Urinary bladder (tissue), 4 donors: ENCODE measurements around the gene CYSRT1. TPM values are rescaled to one million over a fixed set of nuclear protein-coding genes. Genes with fewer than 3 reads are reported as not detected.

ENCODE experiments used
- DNase-seq: peaks from one replicate; pipeline ENCODE4 v3.0.0-alpha.2; 2015; ENCODE audit errors: extremely low spot score
- H3K27ac ChIP-seq: one replicate; pipeline ENCODE4 v1.5.1; 2013; ENCODE audit warnings: low read depth, mild to moderate bottlenecking, moderate library complexity
- H3K36me3 ChIP-seq: one replicate; pipeline ENCODE4 v1.6.1; 2013; ENCODE audit warnings: mild to moderate bottlenecking, moderate library complexity; ENCODE audit not compliant: insufficient read depth
- H3K4me1 ChIP-seq: one replicate; pipeline ENCODE4 v1.6.1; 2013; ENCODE audit warnings: mild to moderate bottlenecking, moderate library complexity; ENCODE audit not compliant: insufficient read depth
- H3K4me3 ChIP-seq: one replicate; pipeline ENCODE4 v1.5.1; 2013; ENCODE audit warnings: low read depth, low read length
- WGBS: extraction: QIAGEN DNeasy Blood & Tissue Kit; methylation state at CpG from one replicate; pipeline ENCODE4 v1.1.7; 2013; 5-methylcytosine and 5-hydroxymethylcytosine counted together
- polyA plus RNA-seq: library from polyadenylated mRNA; stranded (reverse); fragments of 200-250 nt; gene quantifications from one replicate; pipeline ENCODE4 v1.2.3, GENCODE V29; 2013
- total RNA-seq: library from RNA; depleted of rRNA; stranded (reverse); fragments of >200 nt; gene quantifications from one replicate; pipeline ENCODE4 v1.2.3, GENCODE V29; 2014
- donor health status: healthy with polysubstance abuse.
- donor health status: healthy.

The CYSRT1 gene
- total and polyA plus RNA-seq, 2 donors, result 0.42 to 0.71 TPM

GRCh38 chr9:137273095-137273490, 48.1 kb downstream of the CYSRT1 start:
- H3K36me3 ChIP-seq, result no peaks in the 10 kb centered on the region
- no peak overlapping the region for H3K27ac ChIP-seq
- no peak overlapping the region for H3K4me3 ChIP-seq
- WGBS, result 84% methylated on average over 13 of the region's 13 CpGs
- H3K4me1 ChIP-seq, result peaks cover 4% of the 10 kb centered on the region
- DNase-seq, result no peak

- WGBS, result 79% methylated on average over 15 of the region's 15 CpGs
- no peaks in the 10 kb centered on the region for H3K36me3 ChIP-seq
- peaks cover 7% of the 10 kb centered on the region for H3K4me1 ChIP-seq
- no peak overlapping the region for H3K4me3 ChIP-seq
- no peak for DNase-seq
- no peak overlapping the region for H3K27ac ChIP-seq
Observed at GRCh38 chr9:137273611-137274320, 48.8 kb downstream of the CYSRT1 start.

- H3K36me3 ChIP-seq, result no peaks in the 10 kb centered on the region
- H3K4me3 ChIP-seq, result no peak overlapping the region
- H3K4me1 ChIP-seq, result peaks cover 7% of the 10 kb centered on the region
- DNase-seq, result no peak
- 85% methylated on average over 10 of the region's 10 CpGs for WGBS
- H3K27ac ChIP-seq, result no peak overlapping the region
Observed at GRCh38 chr9:137275203-137275587, 50.2 kb downstream of the CYSRT1 start.

Other genes starting within 250 kb of the CYSRT1 start
Only the 30 nearest of the 32 such genes appear.
- gene PAXX, start 232.8 kb upstream of the CYSRT1 start, total RNA-seq, result 9.3 TPM
- 55.4 TPM for gene PAXX, start 232.8 kb upstream of the CYSRT1 start, polyA plus RNA-seq
- gene CLIC3, start 228.6 kb upstream of the CYSRT1 start, total RNA-seq, result 3.6 TPM
- gene CLIC3, start 228.6 kb upstream of the CYSRT1 start, polyA plus RNA-seq, result 11.0 TPM
- 11.1 TPM for gene ABCA2, start 196.9 kb upstream of the CYSRT1 start, total RNA-seq
- gene ABCA2, start 196.9 kb upstream of the CYSRT1 start, polyA plus RNA-seq, result 30.8 TPM
- not detected for gene FUT7, start 193.1 kb upstream of the CYSRT1 start, total RNA-seq
- 0.18 TPM for gene FUT7, start 193.1 kb upstream of the CYSRT1 start, polyA plus RNA-seq
- 17.9 TPM for gene NPDC1, start 179.0 kb upstream of the CYSRT1 start, total RNA-seq
- 120 TPM for gene NPDC1, start 179.0 kb upstream of the CYSRT1 start, polyA plus RNA-seq
- gene ENTPD2, start 171.1 kb upstream of the CYSRT1 start, total RNA-seq, result 6.4 TPM
- gene ENTPD2, start 171.1 kb upstream of the CYSRT1 start, polyA plus RNA-seq, result 2.8 TPM
- 3.2 TPM for gene SAPCD2, start 154.6 kb upstream of the CYSRT1 start, total RNA-seq
- 0.63 TPM for gene SAPCD2, start 154.6 kb upstream of the CYSRT1 start, polyA plus RNA-seq
- gene UAP1L1, start 147.7 kb upstream of the CYSRT1 start, total RNA-seq, result 4.0 TPM
- gene UAP1L1, start 147.7 kb upstream of the CYSRT1 start, polyA plus RNA-seq, result 11.5 TPM
- gene MAN1B1, start 138.2 kb upstream of the CYSRT1 start, total RNA-seq, result 29.1 TPM
- gene MAN1B1, start 138.2 kb upstream of the CYSRT1 start, polyA plus RNA-seq, result 38.5 TPM
- gene DPP7, start 110.4 kb upstream of the CYSRT1 start, total RNA-seq, result 18.5 TPM
- 162 TPM for gene DPP7, start 110.4 kb upstream of the CYSRT1 start, polyA plus RNA-seq
- gene GRIN1, start 86.0 kb upstream of the CYSRT1 start, total RNA-seq, result 0.26 TPM
- 0.18 TPM for gene GRIN1, start 86.0 kb upstream of the CYSRT1 start, polyA plus RNA-seq
- gene LRRC26, start 55.1 kb upstream of the CYSRT1 start, total RNA-seq, result not detected
- not detected for gene LRRC26, start 55.1 kb upstream of the CYSRT1 start, polyA plus RNA-seq
- not detected for gene TMEM210, start 53.1 kb upstream of the CYSRT1 start, total RNA-seq
- gene TMEM210, start 53.1 kb upstream of the CYSRT1 start, polyA plus RNA-seq, result not detected
- gene ANAPC2, start 36.6 kb upstream of the CYSRT1 start, total RNA-seq, result 18.6 TPM
- 40.3 TPM for gene ANAPC2, start 36.6 kb upstream of the CYSRT1 start, polyA plus RNA-seq
- 21.4 TPM for gene SSNA1, start 36.5 kb upstream of the CYSRT1 start, total RNA-seq
- 94.1 TPM for gene SSNA1, start 36.5 kb upstream of the CYSRT1 start, polyA plus RNA-seq
- 3.0 TPM for gene TPRN, start 24.4 kb upstream of the CYSRT1 start, total RNA-seq
- gene TPRN, start 24.4 kb upstream of the CYSRT1 start, polyA plus RNA-seq, result 9.3 TPM
- 24.2 TPM for gene TMEM203, start 19.5 kb upstream of the CYSRT1 start, total RNA-seq
- 41.2 TPM for gene TMEM203, start 19.5 kb upstream of the CYSRT1 start, polyA plus RNA-seq
- gene NDOR1, start 19.5 kb upstream of the CYSRT1 start, total RNA-seq, result 3.2 TPM
- gene NDOR1, start 19.5 kb upstream of the CYSRT1 start, polyA plus RNA-seq, result 10.4 TPM
- gene RNF208, start 2.9 kb upstream of the CYSRT1 start, total RNA-seq, result not detected
- gene RNF208, start 2.9 kb upstream of the CYSRT1 start, polyA plus RNA-seq, result 8.1 TPM
- not detected for gene RNF224, start 2.3 kb downstream of the CYSRT1 start, total RNA-seq
- gene RNF224, start 2.3 kb downstream of the CYSRT1 start, polyA plus RNA-seq, result 0.09 TPM
- not detected for gene SLC34A3, start 5.7 kb downstream of the CYSRT1 start, total RNA-seq
- 0.05 TPM for gene SLC34A3, start 5.7 kb downstream of the CYSRT1 start, polyA plus RNA-seq
- gene TUBB4B, start 16.1 kb downstream of the CYSRT1 start, total RNA-seq, result 57.9 TPM
- gene TUBB4B, start 16.1 kb downstream of the CYSRT1 start, polyA plus RNA-seq, result 239 TPM
- gene STPG3, start 26.1 kb downstream of the CYSRT1 start, total RNA-seq, result not detected
- gene STPG3, start 26.1 kb downstream of the CYSRT1 start, polyA plus RNA-seq, result not detected
- 28.9 TPM for gene NELFB, start 30.2 kb downstream of the CYSRT1 start, total RNA-seq
- 64.2 TPM for gene NELFB, start 30.2 kb downstream of the CYSRT1 start, polyA plus RNA-seq
- gene TOR4A, start 52.6 kb downstream of the CYSRT1 start, total RNA-seq, result 2.0 TPM
- 8.1 TPM for gene TOR4A, start 52.6 kb downstream of the CYSRT1 start, polyA plus RNA-seq
- 6.3 TPM for gene NRARP, start 77.1 kb downstream of the CYSRT1 start, total RNA-seq
- gene NRARP, start 77.1 kb downstream of the CYSRT1 start, polyA plus RNA-seq, result 6.5 TPM
- 7.5 TPM for gene EXD3, start 198.0 kb downstream of the CYSRT1 start, total RNA-seq
- 12.0 TPM for gene EXD3, start 198.0 kb downstream of the CYSRT1 start, polyA plus RNA-seq
- 0.90 TPM for gene NOXA1, start 198.2 kb downstream of the CYSRT1 start, total RNA-seq
- gene NOXA1, start 198.2 kb downstream of the CYSRT1 start, polyA plus RNA-seq, result 3.0 TPM
- 0.16 TPM for gene ENTPD8, start 216.2 kb downstream of the CYSRT1 start, total RNA-seq
- not detected for gene ENTPD8, start 216.2 kb downstream of the CYSRT1 start, polyA plus RNA-seq
- gene NSMF, start 234.2 kb downstream of the CYSRT1 start, total RNA-seq, result 8.6 TPM
- gene NSMF, start 234.2 kb downstream of the CYSRT1 start, polyA plus RNA-seq, result 36.2 TPM